GM19239 (cell line): ENCODE measurements around the gene CTDNEP1.

ENCODE experiments used
- DNase-seq: peaks from one replicate; pipeline ENCODE4 v3.0.0; 2011; ENCODE audit warnings: low spot score; ENCODE audit not compliant: insufficient read length
- FAIRE-seq: peaks from 2 replicates; lab custom pipeline; 2011; peaks lifted over from hg19 to GRCh38; lab: Jason Lieb, UNC

CTDNEP1 gene

DNA sequence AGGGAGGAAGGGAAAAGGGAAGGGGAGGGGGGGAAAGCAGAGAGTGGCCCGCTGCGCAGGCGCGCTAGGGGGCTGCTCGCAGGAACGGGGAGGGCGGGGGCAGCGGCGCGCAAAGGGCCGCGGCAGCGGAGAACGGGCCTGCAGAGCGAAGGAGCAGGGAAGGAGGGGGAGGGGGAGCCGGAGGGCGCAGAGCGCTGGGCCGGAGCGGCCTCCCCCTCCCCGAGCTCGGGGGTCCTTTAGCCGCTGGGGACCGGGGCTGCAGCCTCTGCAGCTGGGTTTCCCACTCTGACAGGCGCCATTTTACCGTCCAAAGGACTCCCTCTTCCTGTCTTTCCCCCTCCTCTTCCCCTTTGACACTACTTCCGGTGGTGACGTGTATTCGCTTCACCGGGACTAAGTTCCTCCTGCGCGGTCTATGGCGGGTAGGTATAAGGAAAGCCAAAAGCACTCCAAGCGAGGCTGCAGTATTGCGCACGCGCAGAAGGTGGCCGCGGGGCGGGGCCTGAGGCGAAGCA lies at the start of gene CTDNEP1:
TSS of gene CTDNEP1 (minus strand) at position 74 of the 515 bp plus-strand sequence. CDS start 438 bp downstream, outside the sequence.
- FAIRE-seq (peak; percentile 99), DNase-seq (peak; percentile 94)

DNA sequence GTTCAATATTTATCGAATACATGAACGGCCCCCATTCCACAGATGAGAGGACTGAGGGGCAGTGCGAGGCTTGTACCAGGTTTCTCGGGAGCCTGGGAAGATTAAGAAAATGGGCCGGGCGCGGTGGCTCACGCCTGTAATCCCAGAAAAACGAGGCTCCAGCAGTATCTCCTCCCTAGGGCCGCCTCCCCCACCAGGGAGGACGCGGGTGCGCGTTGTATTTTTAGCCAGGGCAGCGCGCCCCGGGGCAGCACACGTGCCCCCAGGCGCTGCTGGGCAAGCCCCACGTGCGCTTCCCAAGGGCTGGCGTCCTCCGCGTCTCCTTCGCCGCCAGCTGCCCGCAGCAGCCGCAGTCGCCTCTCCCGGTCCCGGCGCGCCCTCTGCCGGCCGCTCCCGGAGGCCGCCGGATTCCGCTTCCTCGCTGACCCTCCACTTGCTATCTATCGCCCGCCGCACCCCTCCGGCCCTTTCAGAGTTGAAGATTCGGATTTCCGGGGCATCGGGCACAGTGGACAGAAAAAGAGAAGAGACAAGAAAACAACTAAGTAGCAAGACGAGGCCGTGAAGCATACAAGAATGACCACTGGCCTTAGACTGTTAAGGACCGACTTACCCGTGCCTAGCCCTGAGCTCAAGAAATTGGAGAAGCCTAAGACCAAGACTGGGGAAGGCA lies 44.8 kb upstream of the CTDNEP1 start:
- peak; percentile 51 for FAIRE-seq
- DNase-seq, result peak; percentile 85

DNA sequence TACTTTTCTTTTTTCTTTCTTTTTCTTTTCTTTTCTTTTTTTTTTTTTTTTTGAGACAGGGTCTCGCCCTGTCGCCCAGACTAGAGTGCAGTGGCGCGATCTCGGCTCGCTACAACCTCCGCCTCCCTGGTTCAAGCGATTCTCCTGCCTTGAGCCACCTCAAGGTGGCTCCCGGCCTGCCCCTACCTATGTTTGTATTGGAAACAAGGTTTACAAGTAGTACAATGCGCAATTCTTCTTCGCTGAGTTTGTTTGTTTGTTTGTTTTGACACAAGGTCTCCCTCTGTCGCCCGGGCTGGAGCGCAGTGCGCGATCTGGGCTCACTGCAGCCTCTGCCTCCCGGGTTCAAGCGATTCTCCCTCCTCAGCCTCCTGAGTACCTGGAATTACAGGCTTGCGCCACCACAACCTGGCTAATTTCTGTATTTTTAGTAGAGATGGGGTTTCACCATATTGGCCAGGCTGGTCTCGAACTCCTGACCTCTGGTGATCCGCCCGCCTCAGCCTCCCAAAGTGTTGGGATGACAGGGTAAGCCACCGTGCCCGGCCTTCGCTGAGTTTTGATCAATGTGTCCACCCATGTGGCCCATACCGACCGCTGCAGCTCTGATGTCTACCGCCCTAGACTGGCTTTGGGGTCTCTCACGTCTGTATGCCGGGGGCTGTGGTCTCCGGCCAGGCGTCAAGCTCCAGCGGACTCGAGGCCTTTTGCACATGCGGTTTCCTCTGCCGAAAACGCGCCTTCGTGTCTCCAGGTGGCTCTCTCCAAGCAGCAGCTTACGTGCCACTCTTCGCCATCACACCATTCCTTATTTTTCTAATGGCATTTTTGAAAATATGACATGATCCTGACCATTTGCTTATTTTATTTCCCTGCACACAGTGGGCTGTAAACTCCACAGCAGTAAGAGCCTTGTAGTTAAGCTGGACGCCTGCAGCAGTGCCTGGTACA lies 44.0 kb upstream of the CTDNEP1 start:
- FAIRE-seq (peak; percentile 8), DNase-seq (no peak)

GRCh38 chr17:7294614-7295153 lies 43.1 kb upstream of the CTDNEP1 start, which contains the start of gene YBX2:
TSS of gene YBX2 (minus strand) at chr17:7294639. CDS start at chr17:7294500, 139 bp downstream.
- DNase-seq, result peak; percentile 85

GRCh38 chr17:7293816-7294613 lies 42.5 kb upstream of the CTDNEP1 start:
- FAIRE-seq (peak; percentile 11), DNase-seq (no peak)

More at GRCh38 chr17:7294614-7295153, 43.1 kb upstream of the CTDNEP1 start, which contains the start of gene YBX2:
- no peak for FAIRE-seq

DNA sequence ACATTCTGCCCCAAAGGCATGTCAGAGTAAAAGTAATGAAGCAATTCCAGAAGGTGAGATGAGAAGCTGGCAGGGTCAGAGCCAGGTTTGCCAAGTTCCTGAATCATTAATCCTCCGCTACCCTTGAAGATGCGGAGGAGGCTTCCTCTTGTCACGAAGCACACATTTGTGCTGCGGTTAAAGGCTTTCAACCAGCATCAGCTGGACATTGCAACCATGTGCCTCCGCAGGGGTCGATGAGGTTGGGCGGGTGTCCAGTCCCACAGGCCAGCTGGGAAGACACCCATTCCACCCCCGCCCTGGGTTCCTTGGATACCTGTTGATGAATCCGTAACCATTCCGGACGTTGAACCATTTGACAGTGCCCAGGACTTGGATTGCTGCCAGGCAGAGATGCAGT lies 41.6 kb upstream of the CTDNEP1 start:
- no peak for FAIRE-seq
- DNase-seq, result no peak

GRCh38 chr17:7292729-7293128 lies 41.2 kb upstream of the CTDNEP1 start:
- DNase-seq, result no peak
- FAIRE-seq, result no peak

DNA sequence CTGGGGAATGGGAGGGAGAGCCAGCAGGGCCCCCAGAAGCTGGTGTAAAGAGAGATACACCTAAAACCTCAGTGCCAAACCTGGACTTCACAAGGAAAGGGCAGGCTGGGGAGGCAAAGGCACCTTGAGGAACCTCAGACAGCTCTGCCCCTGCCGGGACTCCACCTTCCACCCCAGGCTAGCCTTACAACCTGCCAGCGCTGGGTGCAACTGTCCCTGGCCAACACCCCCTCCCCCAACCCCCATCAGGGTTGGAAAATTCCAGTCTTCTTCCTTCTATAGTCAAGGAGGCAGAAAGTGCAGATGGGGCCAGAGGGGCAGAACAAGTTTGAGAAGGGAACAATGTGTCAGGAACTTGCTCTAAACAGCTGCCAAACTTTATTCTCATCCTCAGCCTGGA lies 40.7 kb upstream of the CTDNEP1 start:
- FAIRE-seq (no peak), DNase-seq (no peak)

- DNase-seq, result no peak
- FAIRE-seq, result no peak
These were observed 39.2 kb upstream of the CTDNEP1 start for GRCh38 chr17:7290685-7291084.

DNA sequence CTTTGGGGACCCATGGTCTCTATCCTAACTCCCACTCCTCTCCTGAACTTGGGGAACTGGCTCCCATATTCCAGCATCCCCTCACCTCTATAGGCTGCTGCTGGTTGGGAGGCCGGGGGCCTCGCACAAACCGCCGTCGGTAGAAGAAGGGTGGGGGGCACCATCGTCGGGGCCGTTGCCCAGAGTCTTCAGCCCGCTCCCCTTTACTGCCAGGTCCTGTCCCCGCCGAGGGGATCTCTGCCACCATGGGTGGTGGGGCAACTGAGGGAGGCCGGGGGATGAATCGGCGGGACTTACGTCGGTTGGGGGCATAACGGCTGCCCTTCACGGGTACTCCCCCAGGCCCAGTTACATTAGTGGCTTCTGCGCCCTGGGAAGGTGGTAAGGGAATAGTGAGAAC lies 38.6 kb upstream of the CTDNEP1 start:
- DNase-seq, result no peak
- FAIRE-seq, result no peak

GRCh38 chr17:7289256-7290032 lies 37.9 kb upstream of the CTDNEP1 start:
- DNase-seq (no peak), FAIRE-seq (no peak)

GRCh38 chr17:7285679-7286078 lies 34.1 kb upstream of the CTDNEP1 start:
- no peak for FAIRE-seq
- DNase-seq, result no peak

GRCh38 chr17:7284911-7285310 lies 33.4 kb upstream of the CTDNEP1 start:
- DNase-seq (no peak), FAIRE-seq (no peak)

DNA sequence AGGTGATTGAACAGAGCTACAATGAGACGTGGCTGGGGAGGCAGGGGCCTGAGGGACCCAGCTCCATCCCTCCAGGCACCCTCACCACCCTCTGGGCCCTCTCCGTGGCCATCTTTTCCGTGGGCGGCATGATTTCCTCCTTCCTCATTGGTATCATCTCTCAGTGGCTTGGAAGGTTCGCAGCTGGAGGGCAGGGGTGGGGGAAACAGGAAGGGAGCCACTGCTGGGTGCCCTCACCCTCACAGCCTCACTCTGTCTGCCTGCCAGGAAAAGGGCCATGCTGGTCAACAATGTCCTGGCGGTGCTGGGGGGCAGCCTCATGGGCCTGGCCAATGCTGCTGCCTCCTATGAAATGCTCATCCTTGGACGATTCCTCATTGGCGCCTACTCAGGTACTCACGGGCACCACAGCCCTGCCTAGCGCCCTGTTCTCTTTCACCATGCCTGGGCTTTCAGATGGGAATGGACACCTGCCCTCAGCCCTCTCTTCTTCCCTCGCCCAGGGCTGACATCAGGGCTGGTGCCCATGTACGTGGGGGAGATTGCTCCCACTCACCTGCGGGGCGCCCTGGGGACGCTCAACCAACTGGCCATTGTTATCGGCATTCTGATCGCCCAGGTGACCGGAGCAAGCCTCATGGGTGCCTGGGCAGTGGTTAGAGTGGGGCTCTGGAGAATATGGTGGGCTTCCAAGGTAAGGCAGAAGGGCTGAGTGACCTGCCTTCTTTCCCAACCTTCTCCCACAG lies 32.1 kb upstream of the CTDNEP1 start:
- FAIRE-seq (no peak), DNase-seq (no peak)

- DNase-seq, result no peak
- no peak for FAIRE-seq
These were observed 31.3 kb upstream of the CTDNEP1 start for GRCh38 chr17:7282752-7283321.

DNA sequence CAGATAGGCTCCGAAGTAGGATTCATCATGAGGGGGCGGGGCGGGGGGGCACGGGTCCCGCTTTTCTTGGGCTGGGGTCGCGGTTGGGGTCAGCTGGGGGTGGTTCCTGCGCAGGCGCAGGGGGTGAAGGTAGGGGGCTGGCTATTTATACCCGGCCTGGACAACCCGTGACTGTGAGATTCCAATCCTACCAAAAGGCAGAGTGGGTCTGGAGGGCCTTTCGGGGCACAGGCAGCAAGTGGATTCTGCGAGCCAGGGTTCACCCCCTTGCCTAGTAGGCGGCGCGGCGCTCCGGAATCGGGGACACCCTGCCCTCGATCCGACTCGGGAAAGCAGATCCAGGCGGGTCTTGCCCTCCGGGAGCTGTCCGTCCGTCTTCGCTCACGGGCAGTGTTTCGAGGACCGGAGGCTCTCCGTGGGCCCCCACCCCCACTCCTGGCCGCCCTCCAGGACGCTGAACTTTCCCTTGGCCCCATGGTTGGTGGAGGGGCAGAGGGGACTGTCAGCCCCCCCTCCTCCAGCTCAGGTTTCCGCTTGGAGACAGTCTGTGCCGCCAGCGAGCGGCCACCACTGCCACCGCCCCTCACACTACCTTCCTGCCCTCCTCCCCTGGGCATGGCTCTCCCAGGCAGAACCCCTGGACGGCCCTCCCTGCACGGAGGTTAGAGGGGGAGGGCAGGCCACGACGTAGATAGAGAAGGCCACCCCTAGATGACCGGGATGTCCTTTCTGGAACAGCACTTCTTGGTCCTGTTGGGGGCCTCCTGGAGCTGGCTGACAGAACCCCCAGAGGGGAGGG lies 30.6 kb upstream of the CTDNEP1 start:
- no peak for DNase-seq
- no peak for FAIRE-seq
